SK-N-SH (cell line): Measurements from ENCODE around the gene KRTAP5-11.
"Not testable (repeated sequence)": the region's sequence is repeated elsewhere in the genome, so short reads cannot be mapped to it uniquely, and the experiment has no call there.

ENCODE experiments used
- POLR2AphosphoS5 ChIP-seq: IDR thresholded peaks from 2 replicates; pipeline ENCODE4 v1.6.1; 2012; ENCODE audit warnings: low read depth, low read length
- RFX5 ChIP-seq: IDR thresholded peaks from 2 replicates; pipeline ENCODE4 v1.6.1; 2012; ENCODE audit warnings: mild to moderate bottlenecking, improper control_type of control experiment, low read length
- TEAD4 ChIP-seq: IDR thresholded peaks from 2 replicates; pipeline ENCODE4 v1.4.0; 2012; ENCODE audit warnings: mild to moderate bottlenecking, borderline replicate concordance; ENCODE audit not compliant: insufficient read depth
- YY1 ChIP-seq: IDR thresholded peaks from 2 replicates; pipeline ENCODE4 v1.4.0; 2012; ENCODE audit warnings: low read depth, mild to moderate bottlenecking
- TF ChIP-seq, protein P1 (sequence below): IDR thresholded peaks from 2 replicates; pipeline ENCODE4 v1.6.1; 2012; ENCODE audit warnings: mild to moderate bottlenecking, low read depth, low read length, moderate library complexity
- TF ChIP-seq, protein P2 (sequence below): fragments of 200-600 bp; sonication (generic); IDR thresholded peaks from 2 replicates; pipeline ENCODE4 v1.6.1; 2017; ENCODE audit warnings: antibody characterized with exemption, mild to moderate bottlenecking, moderate library complexity

DNA sequence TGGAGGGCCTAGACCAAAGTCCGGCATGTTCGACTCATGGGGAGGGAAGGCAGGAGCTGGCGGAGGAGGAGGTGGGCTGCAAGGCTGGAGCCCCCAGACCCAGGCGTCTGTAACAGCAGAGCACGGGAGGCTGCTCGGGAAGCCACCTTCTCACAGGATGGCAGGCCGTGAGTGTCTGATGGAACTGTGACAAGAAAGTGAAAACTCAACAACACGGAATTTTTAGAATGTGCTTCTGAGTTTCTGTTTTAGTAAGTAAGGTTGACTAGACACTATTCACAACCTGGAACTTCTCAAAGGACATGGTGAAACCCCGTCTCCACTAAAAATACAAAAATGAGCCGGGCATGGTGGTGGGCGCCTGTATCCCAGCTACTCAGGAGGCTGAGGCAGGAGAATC lies 42.7 kb downstream of the KRTAP5-11 start:
- TF ChIP-seq, protein P1, sequence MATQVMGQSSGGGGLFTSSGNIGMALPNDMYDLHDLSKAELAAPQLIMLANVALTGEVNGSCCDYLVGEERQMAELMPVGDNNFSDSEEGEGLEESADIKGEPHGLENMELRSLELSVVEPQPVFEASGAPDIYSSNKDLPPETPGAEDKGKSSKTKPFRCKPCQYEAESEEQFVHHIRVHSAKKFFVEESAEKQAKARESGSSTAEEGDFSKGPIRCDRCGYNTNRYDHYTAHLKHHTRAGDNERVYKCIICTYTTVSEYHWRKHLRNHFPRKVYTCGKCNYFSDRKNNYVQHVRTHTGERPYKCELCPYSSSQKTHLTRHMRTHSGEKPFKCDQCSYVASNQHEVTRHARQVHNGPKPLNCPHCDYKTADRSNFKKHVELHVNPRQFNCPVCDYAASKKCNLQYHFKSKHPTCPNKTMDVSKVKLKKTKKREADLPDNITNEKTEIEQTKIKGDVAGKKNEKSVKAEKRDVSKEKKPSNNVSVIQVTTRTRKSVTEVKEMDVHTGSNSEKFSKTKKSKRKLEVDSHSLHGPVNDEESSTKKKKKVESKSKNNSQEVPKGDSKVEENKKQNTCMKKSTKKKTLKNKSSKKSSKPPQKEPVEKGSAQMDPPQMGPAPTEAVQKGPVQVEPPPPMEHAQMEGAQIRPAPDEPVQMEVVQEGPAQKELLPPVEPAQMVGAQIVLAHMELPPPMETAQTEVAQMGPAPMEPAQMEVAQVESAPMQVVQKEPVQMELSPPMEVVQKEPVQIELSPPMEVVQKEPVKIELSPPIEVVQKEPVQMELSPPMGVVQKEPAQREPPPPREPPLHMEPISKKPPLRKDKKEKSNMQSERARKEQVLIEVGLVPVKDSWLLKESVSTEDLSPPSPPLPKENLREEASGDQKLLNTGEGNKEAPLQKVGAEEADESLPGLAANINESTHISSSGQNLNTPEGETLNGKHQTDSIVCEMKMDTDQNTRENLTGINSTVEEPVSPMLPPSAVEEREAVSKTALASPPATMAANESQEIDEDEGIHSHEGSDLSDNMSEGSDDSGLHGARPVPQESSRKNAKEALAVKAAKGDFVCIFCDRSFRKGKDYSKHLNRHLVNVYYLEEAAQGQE, result not testable (repeated sequence)
- TF ChIP-seq POLR2AphosphoS5, TEAD4, RFX5, YY1: not testable (repeated sequence)
- TF ChIP-seq, protein P2, sequence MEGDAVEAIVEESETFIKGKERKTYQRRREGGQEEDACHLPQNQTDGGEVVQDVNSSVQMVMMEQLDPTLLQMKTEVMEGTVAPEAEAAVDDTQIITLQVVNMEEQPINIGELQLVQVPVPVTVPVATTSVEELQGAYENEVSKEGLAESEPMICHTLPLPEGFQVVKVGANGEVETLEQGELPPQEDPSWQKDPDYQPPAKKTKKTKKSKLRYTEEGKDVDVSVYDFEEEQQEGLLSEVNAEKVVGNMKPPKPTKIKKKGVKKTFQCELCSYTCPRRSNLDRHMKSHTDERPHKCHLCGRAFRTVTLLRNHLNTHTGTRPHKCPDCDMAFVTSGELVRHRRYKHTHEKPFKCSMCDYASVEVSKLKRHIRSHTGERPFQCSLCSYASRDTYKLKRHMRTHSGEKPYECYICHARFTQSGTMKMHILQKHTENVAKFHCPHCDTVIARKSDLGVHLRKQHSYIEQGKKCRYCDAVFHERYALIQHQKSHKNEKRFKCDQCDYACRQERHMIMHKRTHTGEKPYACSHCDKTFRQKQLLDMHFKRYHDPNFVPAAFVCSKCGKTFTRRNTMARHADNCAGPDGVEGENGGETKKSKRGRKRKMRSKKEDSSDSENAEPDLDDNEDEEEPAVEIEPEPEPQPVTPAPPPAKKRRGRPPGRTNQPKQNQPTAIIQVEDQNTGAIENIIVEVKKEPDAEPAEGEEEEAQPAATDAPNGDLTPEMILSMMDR, result not testable (repeated sequence)
